ENCODE data around the gene PSMG1. TPM values are rescaled to one million over a fixed set of nuclear protein-coding genes. Genes with fewer than 3 reads are reported as not detected.

PSMG1 gene
- total and polyA plus RNA-seq, 9 of the 15 experiments (the other 6 are each of a cell fraction or from before 2014, with no cell fraction given), result 54.5 to 427 (median 328) TPM

DNA sequence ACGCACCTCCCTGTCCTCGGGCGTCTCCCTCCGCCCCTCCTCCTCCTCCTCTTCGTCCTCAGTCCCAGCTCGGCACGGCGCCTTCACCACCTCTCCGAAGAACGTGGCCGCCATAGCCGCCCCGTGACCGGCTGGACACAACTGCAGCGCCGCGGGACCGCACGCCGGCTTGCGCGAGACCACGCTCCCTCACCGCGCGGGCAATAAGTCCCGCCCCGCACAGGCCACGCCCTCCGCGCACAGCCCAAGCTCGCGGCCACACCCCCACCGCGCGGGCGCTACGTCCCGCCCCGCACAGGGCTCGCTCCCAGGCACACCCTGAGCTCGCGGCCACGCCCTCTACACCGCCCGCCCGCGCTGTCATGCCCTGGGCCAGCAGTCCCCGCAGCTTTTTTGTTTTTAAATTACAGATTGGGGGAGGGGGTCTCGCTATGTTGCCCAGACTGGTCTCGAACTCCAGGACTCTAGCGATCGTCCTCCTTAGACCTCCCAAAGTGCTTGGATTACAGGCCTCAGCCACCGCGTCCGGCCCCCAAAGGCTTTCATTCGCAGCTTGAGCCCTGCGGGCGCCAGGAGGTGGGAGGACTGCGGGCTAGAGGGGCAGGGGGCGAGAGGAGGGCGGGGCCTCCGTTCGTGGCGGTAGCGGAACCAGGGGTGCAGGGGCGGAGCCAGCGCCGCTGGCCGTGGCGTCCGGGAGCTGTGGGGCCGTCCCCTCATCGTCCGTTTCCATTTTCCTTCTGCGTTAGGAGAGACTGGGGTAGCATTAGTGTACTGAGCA lies at the start of gene PSMG1 (continued):
- TF ChIP-seq ZNF184 (CRISPR knock-in tag; IDR thresholded peaks at IDR 0.05), result no peak
- TF ChIP-seq ZSCAN32 (CRISPR knock-in tag; IDR thresholded peaks at IDR 0.05), result no peak
- TF ChIP-seq SRSF3 (IDR thresholded peaks at IDR 0.05; ENCODE audit: insufficient read depth, low read length), result no peak
- TF ChIP-seq, protein P1, sequence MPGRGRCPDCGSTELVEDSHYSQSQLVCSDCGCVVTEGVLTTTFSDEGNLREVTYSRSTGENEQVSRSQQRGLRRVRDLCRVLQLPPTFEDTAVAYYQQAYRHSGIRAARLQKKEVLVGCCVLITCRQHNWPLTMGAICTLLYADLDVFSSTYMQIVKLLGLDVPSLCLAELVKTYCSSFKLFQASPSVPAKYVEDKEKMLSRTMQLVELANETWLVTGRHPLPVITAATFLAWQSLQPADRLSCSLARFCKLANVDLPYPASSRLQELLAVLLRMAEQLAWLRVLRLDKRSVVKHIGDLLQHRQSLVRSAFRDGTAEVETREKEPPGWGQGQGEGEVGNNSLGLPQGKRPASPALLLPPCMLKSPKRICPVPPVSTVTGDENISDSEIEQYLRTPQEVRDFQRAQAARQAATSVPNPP (IDR thresholded peaks at IDR 0.05; ENCODE audit: borderline replicate concordance, insufficient read depth, insufficient read length), result no peak
- no peak for TF ChIP-seq ZNF175 (CRISPR knock-in tag; IDR thresholded peaks at IDR 0.05; ENCODE audit: low read depth)
- TF ChIP-seq, protein P2, sequence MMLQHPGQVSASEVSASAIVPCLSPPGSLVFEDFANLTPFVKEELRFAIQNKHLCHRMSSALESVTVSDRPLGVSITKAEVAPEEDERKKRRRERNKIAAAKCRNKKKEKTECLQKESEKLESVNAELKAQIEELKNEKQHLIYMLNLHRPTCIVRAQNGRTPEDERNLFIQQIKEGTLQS (IDR thresholded peaks at IDR 0.05), result no peak
- TF ChIP-seq, protein P2 (CRISPR knock-in tag; conservative IDR thresholded peaks at IDR 0.05), result no peak
- peak; percentile 43; the same call in 1 of the 2 replicates for TF ChIP-seq TCF3 (CRISPR knock-in tag; IDR thresholded peaks at IDR 0.05)
- TF ChIP-seq, protein P3, sequence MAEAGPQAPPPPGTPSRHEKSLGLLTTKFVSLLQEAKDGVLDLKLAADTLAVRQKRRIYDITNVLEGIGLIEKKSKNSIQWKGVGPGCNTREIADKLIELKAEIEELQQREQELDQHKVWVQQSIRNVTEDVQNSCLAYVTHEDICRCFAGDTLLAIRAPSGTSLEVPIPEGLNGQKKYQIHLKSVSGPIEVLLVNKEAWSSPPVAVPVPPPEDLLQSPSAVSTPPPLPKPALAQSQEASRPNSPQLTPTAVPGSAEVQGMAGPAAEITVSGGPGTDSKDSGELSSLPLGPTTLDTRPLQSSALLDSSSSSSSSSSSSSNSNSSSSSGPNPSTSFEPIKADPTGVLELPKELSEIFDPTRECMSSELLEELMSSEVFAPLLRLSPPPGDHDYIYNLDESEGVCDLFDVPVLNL (CRISPR knock-in tag; IDR thresholded peaks at IDR 0.05; ENCODE audit: low read depth), result no peak
- 0 out of 2 replicates have a peak, but pooled peaks have one; percentile 38 for TF ChIP-seq ZNF75A (CRISPR knock-in tag; IDR thresholded peaks at IDR 0.05)
- TF ChIP-seq, protein P4, sequence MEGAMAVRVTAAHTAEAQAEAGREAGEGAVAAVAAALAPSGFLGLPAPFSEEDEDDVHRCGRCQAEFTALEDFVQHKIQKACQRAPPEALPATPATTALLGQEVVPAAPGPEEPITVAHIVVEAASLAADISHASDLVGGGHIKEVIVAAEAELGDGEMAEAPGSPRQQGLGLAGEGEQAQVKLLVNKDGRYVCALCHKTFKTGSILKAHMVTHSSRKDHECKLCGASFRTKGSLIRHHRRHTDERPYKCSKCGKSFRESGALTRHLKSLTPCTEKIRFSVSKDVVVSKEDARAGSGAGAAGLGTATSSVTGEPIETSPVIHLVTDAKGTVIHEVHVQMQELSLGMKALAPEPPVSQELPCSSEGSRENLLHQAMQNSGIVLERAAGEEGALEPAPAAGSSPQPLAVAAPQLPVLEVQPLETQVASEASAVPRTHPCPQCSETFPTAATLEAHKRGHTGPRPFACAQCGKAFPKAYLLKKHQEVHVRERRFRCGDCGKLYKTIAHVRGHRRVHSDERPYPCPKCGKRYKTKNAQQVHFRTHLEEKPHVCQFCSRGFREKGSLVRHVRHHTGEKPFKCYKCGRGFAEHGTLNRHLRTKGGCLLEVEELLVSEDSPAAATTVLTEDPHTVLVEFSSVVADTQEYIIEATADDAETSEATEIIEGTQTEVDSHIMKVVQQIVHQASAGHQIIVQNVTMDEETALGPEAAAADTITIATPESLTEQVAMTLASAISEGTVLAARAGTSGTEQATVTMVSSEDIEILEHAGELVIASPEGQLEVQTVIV (CRISPR knock-in tag; IDR thresholded peaks at IDR 0.05; ENCODE audit: borderline replicate concordance), result no peak; the same call in 1 of the 2 replicates
- no peak for TF ChIP-seq ZNF239 (CRISPR knock-in tag; IDR thresholded peaks at IDR 0.05)
- no peak for TF ChIP-seq CREBBP (IDR thresholded peaks at IDR 0.05; ENCODE audit: low read depth, low read length)
- TF ChIP-seq ZNF316 (IDR thresholded peaks at IDR 0.05), result no peak
- TF ChIP-seq KLF6 (CRISPR knock-in tag; IDR thresholded peaks at IDR 0.05; ENCODE audit: borderline replicate concordance), result no peak
- TF ChIP-seq, protein P5, sequence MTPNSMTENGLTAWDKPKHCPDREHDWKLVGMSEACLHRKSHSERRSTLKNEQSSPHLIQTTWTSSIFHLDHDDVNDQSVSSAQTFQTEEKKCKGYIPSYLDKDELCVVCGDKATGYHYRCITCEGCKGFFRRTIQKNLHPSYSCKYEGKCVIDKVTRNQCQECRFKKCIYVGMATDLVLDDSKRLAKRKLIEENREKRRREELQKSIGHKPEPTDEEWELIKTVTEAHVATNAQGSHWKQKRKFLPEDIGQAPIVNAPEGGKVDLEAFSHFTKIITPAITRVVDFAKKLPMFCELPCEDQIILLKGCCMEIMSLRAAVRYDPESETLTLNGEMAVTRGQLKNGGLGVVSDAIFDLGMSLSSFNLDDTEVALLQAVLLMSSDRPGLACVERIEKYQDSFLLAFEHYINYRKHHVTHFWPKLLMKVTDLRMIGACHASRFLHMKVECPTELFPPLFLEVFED (CRISPR knock-in tag; conservative IDR thresholded peaks at IDR 0.05), result peak; percentile 83; the same call in 1 of the 2 replicates
- peak; percentile 68; the same call in 1 of the 2 replicates for TF ChIP-seq NR1H2 (CRISPR knock-in tag; IDR thresholded peaks at IDR 0.05)
